K562 (cell line): ENCODE data around the gene MDM4. TPM values are rescaled to one million over a fixed set of nuclear protein-coding genes. Genes with fewer than 3 reads are reported as not detected.
A peak's percentile ranks its signal among the peaks of the same experiment; 100 is the strongest.

Experiments used
- ASH1L ChIP-seq: fragments of 450-650 bp; IDR thresholded peaks from 2 replicates; pipeline ENCODE4 v1.6.1; 2018; ENCODE audit warnings: borderline replicate concordance, mild to moderate bottlenecking, low read depth; ENCODE audit not compliant: partially characterized antibody
- BRD4 ChIP-seq: fragments of 200-600 bp; sonication (generic); IDR thresholded peaks from 2 replicates; pipeline ENCODE4 v1.6.1; 2017; ENCODE audit warnings: inconsistent platforms
- CBX5 ChIP-seq: IDR thresholded peaks from 2 replicates; pipeline ENCODE4 v1.6.1; 2014; ENCODE audit warnings: low read depth, borderline replicate concordance
- CLOCK ChIP-seq: fragments of 250-450 bp; sonication (Bioruptor Pico); IDR thresholded peaks from 2 replicates; pipeline ENCODE4 v1.4.0; 2020; ENCODE audit warnings: mild to moderate bottlenecking, moderate library complexity, borderline replicate concordance
- ESRRA ChIP-seq: fragments of 450-650 bp; IDR thresholded peaks from 2 replicates; pipeline ENCODE4 v1.6.1; 2014; ENCODE audit warnings: low read depth, mild to moderate bottlenecking, moderate library complexity, borderline replicate concordance
- FOXA1 ChIP-seq: fragments of 450-650 bp; IDR thresholded peaks from 2 replicates; pipeline ENCODE4 v1.6.1; 2016; ENCODE audit warnings: mild to moderate bottlenecking, borderline replicate concordance
- FOXJ3 ChIP-seq: sonication (generic); formaldehyde crosslinking; IDR thresholded peaks from 2 replicates; pipeline ENCODE4 v1.4.0; 2020; ENCODE audit warnings: mild to moderate bottlenecking, missing genetic modification reagents
- GABPB2 ChIP-seq: fragments of 250-450 bp; sonication (Bioruptor Pico); conservative IDR thresholded peaks from 2 replicates; pipeline ENCODE4 v1.5.1; 2021; ENCODE audit warnings: mild to moderate bottlenecking
- HMG20B ChIP-seq: fragments of 250-450 bp; sonication (Bioruptor Pico); IDR thresholded peaks from 2 replicates; pipeline ENCODE4 v1.5.0; 2021; ENCODE audit warnings: mild to moderate bottlenecking
- NFIX ChIP-seq: fragments of 250-450 bp; sonication (Bioruptor Pico); IDR thresholded peaks from 2 replicates; pipeline ENCODE4 v1.4.0; 2020; ENCODE audit warnings: low read depth, mild to moderate bottlenecking, moderate library complexity
- NR1H2 ChIP-seq: sonication (generic); formaldehyde crosslinking; IDR thresholded peaks from 2 replicates; pipeline ENCODE4 v1.4.0; 2020; ENCODE audit warnings: mild to moderate bottlenecking, missing genetic modification reagents
- PHF21A ChIP-seq: fragments of 450-650 bp; IDR thresholded peaks from 2 replicates; pipeline ENCODE4 v1.6.1; 2017; ENCODE audit warnings: low read depth, borderline replicate concordance
- POLR2B ChIP-seq: fragments of 450-650 bp; IDR thresholded peaks from 2 replicates; pipeline ENCODE4 v1.6.1; 2018; ENCODE audit warnings: low read depth; ENCODE audit not compliant: partially characterized antibody
- PTRF ChIP-seq: fragments of 450-650 bp; IDR thresholded peaks from 2 replicates; pipeline ENCODE4 v1.6.1; 2016; ENCODE audit warnings: mild to moderate bottlenecking, missing genetic modification characterization, missing compliant biosample characterization
- RBM17 ChIP-seq: fragments of 200-400 bp; formaldehyde crosslinking; IDR thresholded peaks from 2 replicates; pipeline ENCODE4 v1.6.1; 2017; ENCODE audit warnings: low read depth, mild to moderate bottlenecking, low read length, borderline replicate concordance
- ZNF197 ChIP-seq: fragments of 200-800 bp; sonication (Bioruptor generic); IDR thresholded peaks from 2 replicates; pipeline ENCODE4 v1.6.1; 2016; ENCODE audit warnings: low read depth, missing genetic modification characterization, missing compliant biosample characterization
- polyA plus RNA-seq, 8 experiments: library from polyadenylated mRNA; depleted of rRNA in 4 of 8; stranded (reverse) in 5 of 8; unstranded in 3 of 8; fragments of >200 nt; fragmentation: Nextera tagmentation in 2 of 8; fragmentation: Illumina TruSeq in 1 of 8; extraction: Ambion mirVana in 2 of 8; extraction: Trizol in 1 of 8; gene quantifications; 2 replicates each; pipeline versions ENCODE4 v1.2.1 to v1.2.3, GENCODE V29; 2011 to 2014; ENCODE audit warnings: inconsistent platforms in 1 of 8, missing spikeins in 1 of 8
- total RNA-seq, 7 experiments: library from RNA; depleted of rRNA in 6 of 7; stranded (reverse); fragments of >200 nt in 6 of 7; fragmentation: Illumina TruSeq in 2 of 7; extraction: Trizol in 2 of 7; gene quantifications; 2 replicates each; pipeline versions ENCODE4 v1.2.1 to v1.2.3, GENCODE V29; 2011 to 2021; ENCODE audit warnings: low replicate concordance in 1 of 7
- TF ChIP-seq, protein P1 (sequence below): fragments of 450-650 bp; formaldehyde crosslinking; conservative IDR thresholded peaks from 2 replicates; pipeline ENCODE4 v1.4.0; 2022; ENCODE audit warnings: mild to moderate bottlenecking, missing genetic modification characterization
- TF ChIP-seq, protein P2 (sequence below): sonication (generic); formaldehyde crosslinking; IDR thresholded peaks from 2 replicates; pipeline ENCODE4 v1.8.0; 2022; ENCODE audit warnings: missing genetic modification reagents, mild to moderate bottlenecking, moderate library complexity, borderline replicate concordance
- TF ChIP-seq, protein P3 (sequence below): fragments of 450-650 bp; IDR thresholded peaks from 2 replicates; pipeline ENCODE4 v1.6.1; 2016; ENCODE audit warnings: low read depth, mild to moderate bottlenecking, moderate library complexity

The MDM4 gene
- total and polyA plus RNA-seq, 9 of the 15 experiments (the other 6 are each of a cell fraction or from before 2014, with no cell fraction given), result 3.3 to 61.7 (median 21.2) TPM

DNA sequence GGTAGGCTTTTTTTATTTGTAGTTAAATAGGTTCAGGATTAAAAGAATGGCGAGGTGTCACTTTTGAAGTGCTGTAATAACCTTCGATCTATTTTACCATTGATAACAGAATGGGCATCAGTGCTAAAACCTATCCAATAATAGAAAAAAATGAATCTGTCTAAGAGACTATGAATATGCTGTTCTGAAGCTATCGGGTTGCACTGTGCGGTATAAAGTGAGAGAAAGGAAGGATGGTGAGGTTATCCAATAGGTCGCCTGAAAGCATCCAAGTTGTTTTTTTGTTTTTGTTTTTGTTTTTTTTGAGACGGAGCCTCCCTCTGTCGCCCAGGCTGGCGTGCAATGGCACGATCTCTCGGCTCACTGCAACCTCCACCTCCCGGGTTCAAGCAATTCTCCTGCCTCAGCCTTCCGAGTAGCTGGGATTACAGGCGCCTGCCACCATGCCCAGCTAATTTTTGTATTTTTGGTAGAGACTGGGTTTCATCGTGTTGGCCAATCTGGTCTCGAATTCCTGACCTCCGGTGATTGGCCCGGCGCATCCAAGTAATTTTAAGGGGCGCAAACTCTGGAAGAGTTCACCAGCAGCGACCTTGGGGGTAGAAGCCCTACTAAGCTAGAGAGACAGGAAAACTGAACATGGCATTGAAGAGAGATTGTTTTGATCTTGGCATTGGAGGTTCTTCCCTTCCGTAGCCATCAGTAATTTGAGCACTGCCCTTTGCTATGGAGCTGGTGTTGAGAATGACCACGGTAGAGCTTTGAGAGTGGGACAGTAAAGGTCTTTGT lies 8.7 kb upstream of the MDM4 start (continued):
- TF ChIP-seq, protein P1, sequence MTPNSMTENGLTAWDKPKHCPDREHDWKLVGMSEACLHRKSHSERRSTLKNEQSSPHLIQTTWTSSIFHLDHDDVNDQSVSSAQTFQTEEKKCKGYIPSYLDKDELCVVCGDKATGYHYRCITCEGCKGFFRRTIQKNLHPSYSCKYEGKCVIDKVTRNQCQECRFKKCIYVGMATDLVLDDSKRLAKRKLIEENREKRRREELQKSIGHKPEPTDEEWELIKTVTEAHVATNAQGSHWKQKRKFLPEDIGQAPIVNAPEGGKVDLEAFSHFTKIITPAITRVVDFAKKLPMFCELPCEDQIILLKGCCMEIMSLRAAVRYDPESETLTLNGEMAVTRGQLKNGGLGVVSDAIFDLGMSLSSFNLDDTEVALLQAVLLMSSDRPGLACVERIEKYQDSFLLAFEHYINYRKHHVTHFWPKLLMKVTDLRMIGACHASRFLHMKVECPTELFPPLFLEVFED (CRISPR knock-in tag), result 0 out of 2 replicates have a peak, but pooled peaks have one; percentile 67
- TF ChIP-seq RBM17 (no peak), CBX5 (no peak), FOXA1 (no peak), PTRF (tag) (no peak), FOXJ3 (no peak), GABPB2 (CRISPR knock-in tag) (no peak), POLR2B (peak; percentile 86), HMG20B (CRISPR knock-in tag) (no peak), NFIX (CRISPR knock-in tag) (no peak), NR1H2 (no peak), CLOCK (CRISPR knock-in tag) (no peak), BRD4 (no peak), PHF21A (no peak), ESRRA (0 out of 2 replicates have a peak, but pooled peaks have one; percentile 30), ZNF197 (CRISPR knock-in tag) (no peak), ASH1L (no peak)
- TF ChIP-seq, protein P2, sequence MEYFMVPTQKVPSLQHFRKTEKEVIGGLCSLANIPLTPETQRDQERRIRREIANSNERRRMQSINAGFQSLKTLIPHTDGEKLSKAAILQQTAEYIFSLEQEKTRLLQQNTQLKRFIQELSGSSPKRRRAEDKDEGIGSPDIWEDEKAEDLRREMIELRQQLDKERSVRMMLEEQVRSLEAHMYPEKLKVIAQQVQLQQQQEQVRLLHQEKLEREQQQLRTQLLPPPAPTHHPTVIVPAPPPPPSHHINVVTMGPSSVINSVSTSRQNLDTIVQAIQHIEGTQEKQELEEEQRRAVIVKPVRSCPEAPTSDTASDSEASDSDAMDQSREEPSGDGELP (CRISPR knock-in tag), result no peak
- TF ChIP-seq, protein P3, sequence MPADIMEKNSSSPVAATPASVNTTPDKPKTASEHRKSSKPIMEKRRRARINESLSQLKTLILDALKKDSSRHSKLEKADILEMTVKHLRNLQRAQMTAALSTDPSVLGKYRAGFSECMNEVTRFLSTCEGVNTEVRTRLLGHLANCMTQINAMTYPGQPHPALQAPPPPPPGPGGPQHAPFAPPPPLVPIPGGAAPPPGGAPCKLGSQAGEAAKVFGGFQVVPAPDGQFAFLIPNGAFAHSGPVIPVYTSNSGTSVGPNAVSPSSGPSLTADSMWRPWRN, result no peak
